GM19438 (cell line): Measurements from ENCODE around the gene FOXL2NB.
A peak's percentile ranks its signal among the peaks of the same experiment; 100 is the strongest.

Source experiments
- ATAC-seq: cut with Tn5 transposase; IDR thresholded peaks from one replicate; pipeline ENCODE4 v1.9.1; 2021; ENCODE audit warnings: low read depth; ENCODE audit not compliant: unreplicated experiment

The FOXL2NB gene

GRCh38 chr3:138928727-138929372 lies 18.2 kb upstream of the FOXL2NB start:
- ATAC-seq: no peak

GRCh38 chr3:138933068-138933668 lies 13.8 kb upstream of the FOXL2NB start:
- ATAC-seq: no peak

GRCh38 chr3:138933981-138934691 lies 12.9 kb upstream of the FOXL2NB start:
- ATAC-seq: no peak

GRCh38 chr3:138935505-138935862 lies 11.5 kb upstream of the FOXL2NB start:
- ATAC-seq: no peak

- peak; percentile 74 for ATAC-seq
Observed at GRCh38 chr3:138935863-138936740, 10.9 kb upstream of the FOXL2NB start.

GRCh38 chr3:138936741-138937689 lies 10.0 kb upstream of the FOXL2NB start:
- ATAC-seq: no peak

- ATAC-seq: no peak
Observed at GRCh38 chr3:138937690-138938055, 9.3 kb upstream of the FOXL2NB start.

- ATAC-seq: no peak
Observed at GRCh38 chr3:138938056-138938876, 8.8 kb upstream of the FOXL2NB start.

- ATAC-seq: no peak
Observed at GRCh38 chr3:138938877-138939560, 8.0 kb upstream of the FOXL2NB start.

GRCh38 chr3:138939561-138940241 lies 7.3 kb upstream of the FOXL2NB start:
- no peak for ATAC-seq

- no peak for ATAC-seq
Observed at GRCh38 chr3:138940446-138940845, 6.6 kb upstream of the FOXL2NB start.

- ATAC-seq: no peak
Observed at GRCh38 chr3:138941259-138941885, 5.6 kb upstream of the FOXL2NB start.

GRCh38 chr3:138942271-138942670 lies 4.7 kb upstream of the FOXL2NB start:
- ATAC-seq: no peak

GRCh38 chr3:138942861-138943623 lies 4.0 kb upstream of the FOXL2NB start:
- no peak for ATAC-seq

GRCh38 chr3:138943724-138944653 lies 3.0 kb upstream of the FOXL2NB start:
- no peak for ATAC-seq

GRCh38 chr3:138944654-138944928 lies 2.4 kb upstream of the FOXL2NB start:
- ATAC-seq: no peak
